GM12865 (cell line): ENCODE measurements around the gene CCDC34.

Experiments used
- DNase-seq: peaks from one replicate; pipeline ENCODE4 v3.0.0; 2010; ENCODE audit warnings: low read depth
- H3K4me3 ChIP-seq: 2 replicates; pipeline ENCODE4 v1.5.1; 2011; ENCODE audit warnings: mild to moderate bottlenecking, low read depth, low read length, control low read depth
- CTCF ChIP-seq: IDR thresholded peaks from 2 replicates; pipeline ENCODE4 v1.5.1; 2011; ENCODE audit warnings: low read length, control low read depth, low read depth, inconsistent platforms; ENCODE audit not compliant: insufficient read depth; ENCODE audit errors: missing control alignments

Gene CCDC34

DNA sequence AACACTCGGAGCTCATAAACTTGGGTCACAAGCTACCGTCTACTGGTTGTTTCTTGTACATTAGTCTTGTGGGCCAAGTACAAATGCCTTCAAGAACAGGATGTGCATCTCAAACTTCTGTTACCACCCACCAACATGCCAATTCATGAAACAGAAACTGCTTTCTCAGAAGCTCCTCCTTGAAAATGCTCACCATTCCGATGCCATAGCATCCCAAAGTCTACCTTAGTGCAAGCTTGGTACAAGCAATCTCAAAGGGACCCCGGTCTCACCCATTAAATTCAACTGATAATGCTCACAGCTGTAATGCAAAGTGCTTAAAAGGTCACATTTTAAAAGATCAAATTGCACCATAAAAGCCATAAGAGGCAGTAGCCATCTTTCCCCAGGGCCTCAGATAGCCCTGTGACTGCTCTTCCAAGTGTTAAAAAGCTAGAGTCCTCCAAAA lies 31.8 kb upstream of the CCDC34 start:
- no peak for DNase-seq
- H3K4me3 ChIP-seq: no peak overlapping the region
- TF ChIP-seq CTCF: no peak

GRCh38 chr11:27392278-27393114 lies 29.5 kb upstream of the CCDC34 start:
- no peak for DNase-seq
- TF ChIP-seq CTCF: no peak
- H3K4me3 ChIP-seq: no peak overlapping the region

DNA sequence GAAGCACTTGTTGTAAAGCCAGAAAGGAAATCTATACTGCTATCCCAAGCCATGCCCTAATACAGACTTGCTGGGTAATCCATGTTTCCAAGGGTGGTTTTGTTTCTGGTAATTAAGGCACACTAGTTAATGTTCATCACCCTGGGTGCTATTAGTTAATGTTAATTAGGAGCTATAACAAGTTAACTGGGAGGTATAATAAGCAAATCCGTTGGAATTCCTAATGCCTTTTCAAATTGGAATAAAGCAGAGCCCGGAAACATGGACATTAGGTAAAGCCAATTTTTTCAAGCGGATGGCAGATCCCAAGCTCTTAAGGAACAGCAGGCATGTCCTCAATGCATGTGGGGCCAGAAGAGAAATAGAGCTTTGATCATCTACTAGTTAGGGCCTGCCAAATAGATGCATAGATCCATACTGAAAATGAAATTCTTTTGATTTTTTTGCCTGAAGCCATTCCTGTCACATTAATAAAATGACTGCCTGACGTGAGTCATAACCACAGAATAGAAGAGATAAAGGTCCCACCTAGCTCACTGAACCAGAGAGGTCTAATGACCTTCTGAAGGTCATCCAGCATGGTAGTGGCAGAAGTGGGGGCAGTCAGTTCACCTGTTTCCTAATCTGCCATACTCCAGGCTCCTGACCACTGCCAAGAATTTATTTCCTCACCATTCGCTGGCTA lies 28.5 kb upstream of the CCDC34 start:
- no peak for DNase-seq

GRCh38 chr11:27390318-27391295 lies 27.6 kb upstream of the CCDC34 start:
- H3K4me3 ChIP-seq: no peak overlapping the region
- TF ChIP-seq CTCF: no peak
- DNase-seq: no peak

More for the DNA sequence above, 28.5 kb upstream of the CCDC34 start:
- no peak for TF ChIP-seq CTCF
- no peak overlapping the region for H3K4me3 ChIP-seq

DNA sequence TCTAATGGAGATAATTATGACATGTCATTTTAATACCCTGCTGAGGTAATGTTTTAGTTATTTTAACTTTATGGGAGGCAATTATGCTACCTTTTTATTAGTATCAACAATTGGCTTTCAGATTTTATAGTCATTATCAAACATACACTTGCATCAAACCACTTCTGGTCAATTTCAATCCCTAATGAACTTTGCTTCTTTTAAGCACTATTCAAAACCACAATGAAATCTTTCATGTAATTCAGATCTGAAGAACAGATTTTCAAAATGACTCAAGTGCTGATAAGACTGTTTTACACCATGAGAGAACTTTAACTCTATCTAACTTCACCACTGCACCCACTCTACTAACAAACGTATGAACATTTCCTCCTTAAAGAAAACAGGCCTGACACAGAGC lies 25.9 kb upstream of the CCDC34 start:
- H3K4me3 ChIP-seq: no peak overlapping the region
- no peak for DNase-seq
- TF ChIP-seq CTCF: no peak

GRCh38 chr11:27388001-27388400 lies 25.0 kb upstream of the CCDC34 start:
- H3K4me3 ChIP-seq: no peak overlapping the region
- TF ChIP-seq CTCF: no peak
- DNase-seq: no peak
